Neural cell (in vitro differentiated cells): ENCODE results near the gene VEGFB. TPM values are rescaled to one million over a fixed set of nuclear protein-coding genes. Genes with fewer than 3 reads are reported as not detected.

ENCODE experiments used
- H2AFZ ChIP-seq: fragments of 200-600, 300-800 bp; sonication (generic), shearing (Covaris generic); 2 replicates; pipeline ENCODE4 v1.6.0; 2014; ENCODE audit warnings: low read depth, mild to moderate bottlenecking, antibody characterized with exemption, low read length, moderate library complexity
- H3F3A ChIP-seq: fragments of 200-600 bp; shearing (Covaris generic); 2 replicates; pipeline ENCODE4 v1.6.1; 2016; ENCODE audit warnings: mild to moderate bottlenecking, moderate library complexity, mixed read lengths, antibody characterized with exemption, low read length; ENCODE audit not compliant: insufficient read depth, poor library complexity, severe bottlenecking
- H3K27ac ChIP-seq: fragments of 200-600, 300-800 bp; sonication (generic), shearing (Covaris generic); 2 replicates; pipeline ENCODE4 v1.5.1; 2014; ENCODE audit warnings: mild to moderate bottlenecking, low read length, moderate library complexity
- H3K27me3 ChIP-seq: fragments of 300-800, 200-600 bp; sonication (generic), shearing (Covaris generic); 2 replicates; pipeline ENCODE4 v1.6.0; 2014; ENCODE audit warnings: mild to moderate bottlenecking, low read depth, low read length, moderate library complexity; ENCODE audit not compliant: insufficient read depth
- H3K36me3 ChIP-seq: fragments of 300-800, 200-600 bp; sonication (generic), shearing (Covaris generic); 2 replicates; pipeline ENCODE4 v1.5.1; 2014; ENCODE audit warnings: mild to moderate bottlenecking, antibody characterized with exemption, low read length, moderate library complexity; ENCODE audit not compliant: insufficient read depth
- H3K4me2 ChIP-seq: fragments of 300-800, 200-600 bp; sonication (generic), shearing (Covaris generic); 2 replicates; pipeline ENCODE4 v1.6.0; 2014; ENCODE audit warnings: mild to moderate bottlenecking, low read length
- H3K4me3 ChIP-seq: fragments of 300-800, 200-600 bp; sonication (generic), shearing (Covaris generic); 2 replicates; pipeline ENCODE4 v1.5.1; 2014; ENCODE audit warnings: mild to moderate bottlenecking, low read length, moderate library complexity
- H3K79me2 ChIP-seq: fragments of 200-600 bp; shearing (Covaris generic); replicated peaks from 2 replicates; pipeline ENCODE4 v1.6.0; 2014; ENCODE audit warnings: mild to moderate bottlenecking, low read length, moderate library complexity; ENCODE audit not compliant: insufficient read depth
- H3K9ac ChIP-seq: fragments of 300-800, 200-600 bp; sonication (generic), shearing (Covaris generic); 2 replicates; pipeline ENCODE4 v1.6.1; 2016; ENCODE audit warnings: mild to moderate bottlenecking, low read length, mixed read lengths
- H3K9me2 ChIP-seq: fragments of 200-600 bp; shearing (Covaris generic); 2 replicates; pipeline ENCODE4 v1.6.1; 2016; ENCODE audit warnings: mild to moderate bottlenecking, low read length, mixed read lengths; ENCODE audit not compliant: insufficient read depth
- H3K9me3 ChIP-seq: fragments of 200-600, 300-800 bp; sonication (generic), shearing (Covaris generic); 2 replicates; pipeline ENCODE4 v1.6.1; 2016; ENCODE audit warnings: mild to moderate bottlenecking, mixed run types, low read length, moderate library complexity, mixed read lengths
- H4K20me1 ChIP-seq: fragments of 200-600 bp; shearing (Covaris generic); 2 replicates; pipeline ENCODE4 v1.6.1; 2016; ENCODE audit warnings: mild to moderate bottlenecking, mixed run types; ENCODE audit not compliant: insufficient read depth
- EP300 ChIP-seq: fragments of 450-650 bp; conservative IDR thresholded peaks from 2 replicates; pipeline ENCODE4 v1.6.1; 2014; ENCODE audit warnings: antibody characterized with exemption, mild to moderate bottlenecking, moderate library complexity; ENCODE audit not compliant: poor library complexity, severe bottlenecking
- EZH2 ChIP-seq: fragments of 200-600, 300-800 bp; shearing (Covaris generic), sonication (generic); IDR thresholded peaks from 2 replicates; pipeline ENCODE4 v1.6.1; 2014; ENCODE audit warnings: antibody characterized with exemption, low read length, borderline replicate concordance, mild to moderate bottlenecking; ENCODE audit not compliant: insufficient read depth, poor library complexity, severe bottlenecking
- MXI1 ChIP-seq: fragments of 450-650 bp; conservative IDR thresholded peaks from 2 replicates; pipeline ENCODE4 v1.6.1; 2014; ENCODE audit warnings: antibody characterized with exemption, mild to moderate bottlenecking; ENCODE audit not compliant: poor library complexity, severe bottlenecking
- POLR2AphosphoS5 ChIP-seq: IDR thresholded peaks from 2 replicates; pipeline ENCODE4 v1.6.1; 2012
- RAD21 ChIP-seq: fragments of 450-650 bp; conservative IDR thresholded peaks from 2 replicates; pipeline ENCODE4 v1.6.1; 2014; ENCODE audit warnings: antibody characterized with exemption, mild to moderate bottlenecking, moderate library complexity
- SMC3 ChIP-seq: fragments of 450-650 bp; conservative IDR thresholded peaks from 2 replicates; pipeline ENCODE4 v1.6.1; 2014; ENCODE audit warnings: antibody characterized with exemption, mild to moderate bottlenecking, moderate library complexity; ENCODE audit not compliant: poor library complexity
- TAF1 ChIP-seq: IDR thresholded peaks from 2 replicates; pipeline ENCODE4 v1.6.1; 2012; ENCODE audit warnings: low read depth
- polyA plus RNA-seq: library from polyadenylated mRNA; depleted of rRNA; stranded (reverse); fragments of >200 nt; gene quantifications from 2 replicates; pipeline ENCODE4 v1.2.3, GENCODE V29; 2014
- TF ChIP-seq, protein P1 (sequence below): fragments of 450-650 bp; IDR thresholded peaks from 2 replicates; pipeline ENCODE4 v1.5.1; 2014; ENCODE audit warnings: antibody characterized with exemption, mild to moderate bottlenecking, moderate library complexity; ENCODE audit not compliant: poor library complexity, severe bottlenecking
- TF ChIP-seq, protein P2 (sequence below): IDR thresholded peaks from 2 replicates; pipeline ENCODE4 v1.6.1; 2012; ENCODE audit warnings: borderline replicate concordance

VEGFB gene
- polyA plus RNA-seq, 1 donor from 2014 or later, result 4.8 TPM

GRCh38 chr11:64253481-64253880 lies 19.1 kb downstream of the VEGFB start:
- no peak overlapping the region for H3K4me2 ChIP-seq
- H2AFZ ChIP-seq, result no peak overlapping the region
- H3F3A ChIP-seq, result no peaks in the 10 kb centered on the region
- H3K9me2 ChIP-seq, result no peaks in the 10 kb centered on the region
- TF ChIP-seq EZH2, result no peak
- TF ChIP-seq MXI1, result no peak
- TF ChIP-seq, protein P1, sequence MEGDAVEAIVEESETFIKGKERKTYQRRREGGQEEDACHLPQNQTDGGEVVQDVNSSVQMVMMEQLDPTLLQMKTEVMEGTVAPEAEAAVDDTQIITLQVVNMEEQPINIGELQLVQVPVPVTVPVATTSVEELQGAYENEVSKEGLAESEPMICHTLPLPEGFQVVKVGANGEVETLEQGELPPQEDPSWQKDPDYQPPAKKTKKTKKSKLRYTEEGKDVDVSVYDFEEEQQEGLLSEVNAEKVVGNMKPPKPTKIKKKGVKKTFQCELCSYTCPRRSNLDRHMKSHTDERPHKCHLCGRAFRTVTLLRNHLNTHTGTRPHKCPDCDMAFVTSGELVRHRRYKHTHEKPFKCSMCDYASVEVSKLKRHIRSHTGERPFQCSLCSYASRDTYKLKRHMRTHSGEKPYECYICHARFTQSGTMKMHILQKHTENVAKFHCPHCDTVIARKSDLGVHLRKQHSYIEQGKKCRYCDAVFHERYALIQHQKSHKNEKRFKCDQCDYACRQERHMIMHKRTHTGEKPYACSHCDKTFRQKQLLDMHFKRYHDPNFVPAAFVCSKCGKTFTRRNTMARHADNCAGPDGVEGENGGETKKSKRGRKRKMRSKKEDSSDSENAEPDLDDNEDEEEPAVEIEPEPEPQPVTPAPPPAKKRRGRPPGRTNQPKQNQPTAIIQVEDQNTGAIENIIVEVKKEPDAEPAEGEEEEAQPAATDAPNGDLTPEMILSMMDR, result no peak
- TF ChIP-seq TAF1, result no peak
- TF ChIP-seq RAD21, result no peak
- no peak for TF ChIP-seq SMC3
- no peak for TF ChIP-seq EP300
- no peak for TF ChIP-seq POLR2AphosphoS5
- TF ChIP-seq, protein P2, sequence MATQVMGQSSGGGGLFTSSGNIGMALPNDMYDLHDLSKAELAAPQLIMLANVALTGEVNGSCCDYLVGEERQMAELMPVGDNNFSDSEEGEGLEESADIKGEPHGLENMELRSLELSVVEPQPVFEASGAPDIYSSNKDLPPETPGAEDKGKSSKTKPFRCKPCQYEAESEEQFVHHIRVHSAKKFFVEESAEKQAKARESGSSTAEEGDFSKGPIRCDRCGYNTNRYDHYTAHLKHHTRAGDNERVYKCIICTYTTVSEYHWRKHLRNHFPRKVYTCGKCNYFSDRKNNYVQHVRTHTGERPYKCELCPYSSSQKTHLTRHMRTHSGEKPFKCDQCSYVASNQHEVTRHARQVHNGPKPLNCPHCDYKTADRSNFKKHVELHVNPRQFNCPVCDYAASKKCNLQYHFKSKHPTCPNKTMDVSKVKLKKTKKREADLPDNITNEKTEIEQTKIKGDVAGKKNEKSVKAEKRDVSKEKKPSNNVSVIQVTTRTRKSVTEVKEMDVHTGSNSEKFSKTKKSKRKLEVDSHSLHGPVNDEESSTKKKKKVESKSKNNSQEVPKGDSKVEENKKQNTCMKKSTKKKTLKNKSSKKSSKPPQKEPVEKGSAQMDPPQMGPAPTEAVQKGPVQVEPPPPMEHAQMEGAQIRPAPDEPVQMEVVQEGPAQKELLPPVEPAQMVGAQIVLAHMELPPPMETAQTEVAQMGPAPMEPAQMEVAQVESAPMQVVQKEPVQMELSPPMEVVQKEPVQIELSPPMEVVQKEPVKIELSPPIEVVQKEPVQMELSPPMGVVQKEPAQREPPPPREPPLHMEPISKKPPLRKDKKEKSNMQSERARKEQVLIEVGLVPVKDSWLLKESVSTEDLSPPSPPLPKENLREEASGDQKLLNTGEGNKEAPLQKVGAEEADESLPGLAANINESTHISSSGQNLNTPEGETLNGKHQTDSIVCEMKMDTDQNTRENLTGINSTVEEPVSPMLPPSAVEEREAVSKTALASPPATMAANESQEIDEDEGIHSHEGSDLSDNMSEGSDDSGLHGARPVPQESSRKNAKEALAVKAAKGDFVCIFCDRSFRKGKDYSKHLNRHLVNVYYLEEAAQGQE, result no peak
- H3K27me3 ChIP-seq, result peaks cover 8% of the 10 kb centered on the region
- no peaks in the 10 kb centered on the region for H4K20me1 ChIP-seq
- H3K9me3 ChIP-seq, result no peaks in the 10 kb centered on the region
- H3K36me3 ChIP-seq, result no peaks in the 10 kb centered on the region
- no peak overlapping the region for H3K4me3 ChIP-seq
- no peaks in the 10 kb centered on the region for H3K79me2 ChIP-seq
- H3K27ac ChIP-seq, result no peak overlapping the region
- H3K9ac ChIP-seq, result no peak overlapping the region

GRCh38 chr11:64254326-64254725 lies 19.9 kb downstream of the VEGFB start:
- Histone ChIP-seq H3K27ac (no peak overlapping the region), H3K36me3 (no peaks in the 10 kb centered on the region), H3K27me3 (peaks cover 8% of the 10 kb centered on the region), H4K20me1 (no peaks in the 10 kb centered on the region), H2AFZ (no peak overlapping the region), H3K9me2 (no peaks in the 10 kb centered on the region), H3K9ac (no peak overlapping the region), H3F3A (no peaks in the 10 kb centered on the region), H3K4me3 (no peak overlapping the region), H3K79me2 (no peaks in the 10 kb centered on the region), H3K9me3 (no peaks in the 10 kb centered on the region), H3K4me2 (no peak overlapping the region)
- TF ChIP-seq EP300 (no peak), SMC3 (no peak), TAF1 (no peak), RAD21 (no peak), MXI1 (no peak), POLR2AphosphoS5 (no peak), EZH2 (no peak)
- TF ChIP-seq, protein P1, result no peak
- TF ChIP-seq, protein P2, result no peak
